Left renal cortex interstitium (tissue), 4 donors: ENCODE results near the gene WNT7A. TPM values are rescaled to one million over a fixed set of nuclear protein-coding genes. Genes with fewer than 3 reads are reported as not detected.

ENCODE experiments used
- DNase-seq, 4 donors: peaks; one replicate each; pipeline ENCODE4 v3.0.0-alpha.2; 2013; ENCODE audit warnings: low read depth in 4 of 4, low spot score in 2 of 4, missing footprints in 1 of 4
- polyA plus RNA-seq, 4 donors: library from polyadenylated mRNA; unstranded; fragments of 120-200 nt; gene quantifications; one replicate each; pipeline ENCODE4 v1.2.1, GENCODE V29; 2013; ENCODE audit not compliant: insufficient read length in 4 of 4

Gene WNT7A
- polyA plus RNA-seq, 4 donors: 0.04 to 0.14 TPM; not detected in 2

- DNase-seq: no peak
Observed at GRCh38 chr3:13801361-13802204, 78.3 kb downstream of the WNT7A start.

GRCh38 chr3:13800064-13800463, 79.8 kb downstream of the WNT7A start:
- DNase-seq: no peak

GRCh38 chr3:13798401-13798800, 81.5 kb downstream of the WNT7A start:
- DNase-seq: no peak

- no peak for DNase-seq
Observed at GRCh38 chr3:13796701-13797460, 83.0 kb downstream of the WNT7A start.

- DNase-seq: no peak
Observed at GRCh38 chr3:13795816-13796215, 84.1 kb downstream of the WNT7A start.

- DNase-seq: no peak
Observed at GRCh38 chr3:13794322-13794721, 85.5 kb downstream of the WNT7A start.

- DNase-seq: no peak
Observed at GRCh38 chr3:13793451-13793850, 86.4 kb downstream of the WNT7A start.

GRCh38 chr3:13792512-13793371, 87.1 kb downstream of the WNT7A start:
- DNase-seq: peak in 2 of 4 donors; percentile 18 to 20

- no peak for DNase-seq
Observed at GRCh38 chr3:13792051-13792490, 87.8 kb downstream of the WNT7A start.

- DNase-seq: no peak
Observed at GRCh38 chr3:13791198-13792050, 88.4 kb downstream of the WNT7A start.

GRCh38 chr3:13790376-13791197, 89.3 kb downstream of the WNT7A start:
- DNase-seq: no peak

- no peak for DNase-seq
Observed at GRCh38 chr3:13788522-13789424, 91.1 kb downstream of the WNT7A start.

- no peak for DNase-seq
Observed at GRCh38 chr3:13787533-13788132, 92.2 kb downstream of the WNT7A start.

- DNase-seq: no peak
Observed at GRCh38 chr3:13786811-13787210, 93.1 kb downstream of the WNT7A start.

GRCh38 chr3:13785853-13786436, 93.9 kb downstream of the WNT7A start:
- no peak for DNase-seq

- no peak for DNase-seq
Observed at GRCh38 chr3:13785351-13785750, 94.5 kb downstream of the WNT7A start.

- DNase-seq: no peak
Observed at GRCh38 chr3:13783476-13783875, 96.4 kb downstream of the WNT7A start.
